T-cell (primary cell): ENCODE measurements around the gene NEK3. TPM values are rescaled to one million over a fixed set of nuclear protein-coding genes. Genes with fewer than 3 reads are reported as not detected.
"Not testable (repeated sequence)": the region's sequence is repeated elsewhere in the genome, so short reads cannot be mapped to it uniquely, and the experiment has no call there.

Source experiments
- ATAC-seq, 4 experiments: fragments of 200-7000 bp in 3 of 4; fragments of 150-1000 bp in 1 of 4; cut with Tn5 transposase; replicated peaks in 1 of 4; 1 replicate in 3 of 4; 2 replicates in 1 of 4; pipeline ENCODE4 v1.10.0; 2021; ENCODE audit warnings: moderate library complexity in 3 of 4, mild to moderate bottlenecking in 2 of 4, moderate number of reproducible peaks in 1 of 4
- CTCF ChIA-PET, 2 donors: fragments of 300-600 bp; sonication (Branson Sonifier 250); formaldehyde crosslinking; loops; one replicate each; lab custom pipeline; 2022; ENCODE audit warnings: antibody characterized with exemption in 2 of 2; lab: Charles Lee
- POLR2A ChIA-PET, 2 donors: fragments of 300-600 bp; sonication (Branson Sonifier 250); formaldehyde crosslinking; loops; one replicate each; lab custom pipeline; 2022; ENCODE audit warnings: antibody characterized with exemption in 2 of 2; lab: Charles Lee
- DNase-seq, 35 experiments: peaks; one replicate each; pipeline versions ENCODE4 v3.0.0 to v3.0.0-alpha.2; 2013 to 2023
- H3K27ac ChIP-seq: one replicate; pipeline ENCODE4 v1.5.1; 2013; ENCODE audit warnings: low read length
- H3K27me3 ChIP-seq, 2 experiments: replicated peaks in 1 of 2; 1 replicate in 1 of 2; 2 replicates in 1 of 2; pipeline versions ENCODE4 v1.6.1 to v1.7.0; 2013; ENCODE audit warnings: low read length in 1 of 2, mixed read lengths in 1 of 2; ENCODE audit not compliant: control insufficient read depth in 2 of 2, insufficient read depth in 2 of 2; ENCODE audit errors: extremely low read depth in 1 of 2
- H3K36me3 ChIP-seq, 2 donors: 1 replicate in 1 of 2; 2 replicates in 1 of 2; pipeline versions ENCODE4 v1.6.1 to v1.7.0; 2013; ENCODE audit warnings: low read length in 1 of 2; ENCODE audit not compliant: control insufficient read depth in 2 of 2, insufficient read depth in 1 of 2; ENCODE audit errors: extremely low read depth in 1 of 2
- H3K4me1 ChIP-seq, 2 experiments: 1 replicate in 1 of 2; 2 replicates in 1 of 2; pipeline versions ENCODE4 v1.6.1 to v1.7.0; 2013; ENCODE audit warnings: low read length in 2 of 2, mixed read lengths in 1 of 2; ENCODE audit not compliant: insufficient read depth in 2 of 2, control insufficient read depth in 1 of 2; ENCODE audit errors: extremely low read depth in 1 of 2
- H3K4me3 ChIP-seq, 2 donors: 1 replicate in 1 of 2; 2 replicates in 1 of 2; pipeline versions ENCODE4 v1.5.1 to v1.7.0; 2013; ENCODE audit warnings: mild to moderate bottlenecking in 2 of 2, low read length in 1 of 2, moderate library complexity in 1 of 2; ENCODE audit not compliant: control insufficient read depth in 1 of 2; ENCODE audit errors: extremely low read depth in 1 of 2
- H3K9me3 ChIP-seq: 2 replicates; pipeline ENCODE4 v1.7.0; 2013
- H3K27ac Mint-ChIP-seq, 2 donors: one replicate each; pipeline ENCODE4 v1.8.0; 2020 to 2021; ENCODE audit warnings: mild to moderate bottlenecking in 2 of 2, mixed read lengths in 2 of 2
- H3K27me3 Mint-ChIP-seq, 2 donors: one replicate each; pipeline ENCODE4 v1.8.0; 2021 to 2022; ENCODE audit warnings: mixed read lengths in 2 of 2
- H3K36me3 Mint-ChIP-seq: one replicate; pipeline ENCODE4 v1.8.0; 2021; ENCODE audit warnings: mixed read lengths
- H3K4me1 Mint-ChIP-seq, 3 donors: one replicate each; pipeline ENCODE4 v1.8.0; 2020 to 2022; ENCODE audit warnings: mixed read lengths in 3 of 3, mild to moderate bottlenecking in 1 of 3
- H3K4me3 Mint-ChIP-seq, 3 donors: one replicate each; pipeline ENCODE4 v1.8.0; 2020 to 2022; ENCODE audit warnings: mild to moderate bottlenecking in 3 of 3, mixed read lengths in 3 of 3, moderate library complexity in 3 of 3
- H3K9me3 Mint-ChIP-seq, 3 donors: one replicate each; pipeline ENCODE4 v1.8.0; 2020 to 2022; ENCODE audit warnings: mixed read lengths in 3 of 3
- WGBS: methylation state at CpG from one replicate; pipeline ENCODE4 v1.1.5; 2013; ENCODE audit warnings: missing lambda C conversion rate; ENCODE audit not compliant: insufficient coverage; 5-methylcytosine and 5-hydroxymethylcytosine counted together
- total RNA-seq, 35 experiments: library from RNA in 6 of 35; stranded (reverse) in 6 of 35; fragments of 120-200 nt in 1 of 35; gene quantifications; one replicate each; pipeline versions ENCODE4 v1.2.1 to v1.2.4 and lab custom pipeline; 2013 to 2026

Gene NEK3
- total RNA-seq, 5 donors from 2014 or later (not counting 1 experiment from before 2014, with no cell fraction given): 2.8 to 7.9 (median 4.3) TPM

GRCh38 chr13:52084981-52085380 is 74.4 kb downstream of the NEK3 start:
- not testable (repeated sequence) for H3K9me3 Mint-ChIP-seq, H3K4me1 ChIP-seq

More at GRCh38 chr13:52084981-52085380, 74.4 kb downstream of the NEK3 start:
- H3K4me3 Mint-ChIP-seq, H3K27me3 ChIP-seq, H3K4me3 ChIP-seq, H3K27me3 Mint-ChIP-seq, H3K36me3 ChIP-seq, H3K36me3 Mint-ChIP-seq, DNase-seq, H3K27ac Mint-ChIP-seq, ATAC-seq, CTCF ChIA-PET, H3K4me1 Mint-ChIP-seq, H3K9me3 ChIP-seq, H3K27ac ChIP-seq, POLR2A ChIA-PET: not testable (repeated sequence)
- WGBS: no CpG with 5 or more reads among the region's 3 CpGs

Other genes with a start within 250 kb of the NEK3 start
- gene ATP7B, start 148.1 kb downstream of the NEK3 start, total RNA-seq: 1 to 10 TPM in 4 of 5 donors, under 1 TPM in 1; 0.99 to 2.6 (median 1.3) TPM
- gene ALG11, start 147.2 kb downstream of the NEK3 start, total RNA-seq: 10 to 100 TPM; 19.2 to 36.5 (median 32.4) TPM
- 10 to 100 TPM in 3 of 5 donors, 1 to 10 TPM in 2; 4.3 to 13.0 (median 11.0) TPM for gene UTP14C, start 134.9 kb downstream of the NEK3 start, total RNA-seq
- under 1 TPM in 1 of 5 donors, not detected in 4; 0.09 TPM for gene NEK5, start 30.5 kb downstream of the NEK3 start, total RNA-seq
- gene THSD1, start 246.6 kb upstream of the NEK3 start, total RNA-seq: under 1 TPM; 0.26 to 0.63 (median 0.47) TPM